Measurements from ENCODE around the gene LRMDA. TPM values are rescaled to one million over a fixed set of nuclear protein-coding genes. Genes with fewer than 3 reads are reported as not detected.

The LRMDA gene
- total RNA-seq, 1 experiment from 2014 or later, result not detected

- DNase-seq (ENCODE audit: low spot score), result no peak
- Histone ChIP-seq H3K4me1 (ENCODE audit: insufficient read depth, low read length, poor library complexity, severe bottlenecking) (no peaks in the 10 kb centered on the region), H3K27ac (ENCODE audit: low read depth, low read length, poor library complexity, severe bottlenecking) (no peak overlapping the region), H3K36me3 (ENCODE audit: insufficient read depth, low read length, poor library complexity, severe bottlenecking) (no peaks in the 10 kb centered on the region), H3K27me3 (replicated peaks; ENCODE audit: insufficient read depth, low read depth, low read length, poor library complexity) (peaks cover 14% of the 10 kb centered on the region), H3K4me3 (ENCODE audit: low read depth, low read length, poor library complexity, severe bottlenecking) (no peak overlapping the region), H3K9me3 (ENCODE audit: low read depth, low read length, poor library complexity, severe bottlenecking) (no peaks in the 10 kb centered on the region)
- TF ChIP-seq CTCF (conservative IDR thresholded peaks at IDR 0.05; ENCODE audit: low read depth, low read length) (no peak), EZH2 (IDR thresholded peaks at IDR 0.05; ENCODE audit: borderline replicate concordance, low read depth, low read length, poor library complexity, severe bottlenecking) (no peak)
- BruUV-seq (replicated peaks), result no TSS peak
- intact Hi-C loops (cut with micrococcal nuclease; ENCODE audit: unreplicated experiment), result no loop called here
- ChIA-PET CTCF (no interaction called here), POLR2A (ENCODE audit: low non-redundant PET) (no interaction called here)
Measured at GRCh38 chr10:75902816-75903215, 471.4 kb downstream of the LRMDA start.

GRCh38 chr10:75904499-75905283 is 473.3 kb downstream of the LRMDA start:
- CTCF ChIA-PET, result no interaction called here
- Histone ChIP-seq H3K4me3 (ENCODE audit: low read depth, low read length, poor library complexity, severe bottlenecking) (no peak overlapping the region), H3K9me3 (ENCODE audit: low read depth, low read length, poor library complexity, severe bottlenecking) (no peaks in the 10 kb centered on the region), H3K36me3 (ENCODE audit: insufficient read depth, low read length, poor library complexity, severe bottlenecking) (no peaks in the 10 kb centered on the region), H3K4me1 (ENCODE audit: insufficient read depth, low read length, poor library complexity, severe bottlenecking) (no peaks in the 10 kb centered on the region), H3K27me3 (replicated peaks; ENCODE audit: insufficient read depth, low read depth, low read length, poor library complexity) (peaks cover 14% of the 10 kb centered on the region), H3K27ac (ENCODE audit: low read depth, low read length, poor library complexity, severe bottlenecking) (no peak overlapping the region)
- no TSS peak for BruUV-seq (replicated peaks)
- DNase-seq (ENCODE audit: low spot score), result no peak
- POLR2A ChIA-PET (ENCODE audit: low non-redundant PET), result no interaction called here
- intact Hi-C loops (cut with micrococcal nuclease; ENCODE audit: unreplicated experiment), result no loop called here
- TF ChIP-seq CTCF (conservative IDR thresholded peaks at IDR 0.05; ENCODE audit: low read depth, low read length) (no peak), EZH2 (IDR thresholded peaks at IDR 0.05; ENCODE audit: borderline replicate concordance, low read depth, low read length, poor library complexity, severe bottlenecking) (no peak)

GRCh38 chr10:75905490-75905889 is 474.1 kb downstream of the LRMDA start:
- Histone ChIP-seq H3K4me3 (ENCODE audit: low read depth, low read length, poor library complexity, severe bottlenecking) (no peak overlapping the region), H3K27ac (ENCODE audit: low read depth, low read length, poor library complexity, severe bottlenecking) (no peak overlapping the region), H3K36me3 (ENCODE audit: insufficient read depth, low read length, poor library complexity, severe bottlenecking) (no peaks in the 10 kb centered on the region), H3K4me1 (ENCODE audit: insufficient read depth, low read length, poor library complexity, severe bottlenecking) (no peaks in the 10 kb centered on the region), H3K9me3 (ENCODE audit: low read depth, low read length, poor library complexity, severe bottlenecking) (no peaks in the 10 kb centered on the region), H3K27me3 (replicated peaks; ENCODE audit: insufficient read depth, low read depth, low read length, poor library complexity) (peaks cover 14% of the 10 kb centered on the region)
- intact Hi-C loops (cut with micrococcal nuclease; ENCODE audit: unreplicated experiment), result no loop called here
- DNase-seq (ENCODE audit: low spot score), result no peak
- ChIA-PET CTCF (no interaction called here), POLR2A (ENCODE audit: low non-redundant PET) (no interaction called here)
- TF ChIP-seq EZH2 (IDR thresholded peaks at IDR 0.05; ENCODE audit: borderline replicate concordance, low read depth, low read length, poor library complexity, severe bottlenecking) (no peak), CTCF (conservative IDR thresholded peaks at IDR 0.05; ENCODE audit: low read depth, low read length) (no peak)
- BruUV-seq (replicated peaks), result no TSS peak
